ENCODE measurements around the gene CD80.

Gene CD80

DNA sequence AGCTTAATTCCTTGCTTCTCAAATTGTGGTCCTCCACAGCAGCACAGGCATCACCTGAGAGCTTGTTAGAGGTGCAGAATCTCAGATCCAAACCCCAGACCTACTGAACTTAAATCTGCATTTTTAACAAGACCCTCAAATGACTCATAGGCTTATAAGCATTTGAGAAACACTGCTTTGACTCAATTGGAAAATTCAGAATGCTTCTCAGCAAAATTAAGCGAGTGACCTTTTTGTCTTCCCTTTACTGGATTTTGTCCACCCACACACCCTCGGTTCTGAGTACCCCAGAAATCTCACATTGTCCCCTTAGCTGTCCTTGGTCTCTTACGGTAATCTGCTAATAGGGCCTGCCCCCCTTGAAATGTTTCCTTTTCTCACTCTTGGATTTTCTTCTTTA is 17.9 kb downstream of the CD80 start:
- ChIA-PET POLR2A (interaction anchor here (0.5 to 0.8 kb wide), 3 partner anchors 9 to 78 kb away, joined by 3 read pairs; partner anchors contain the start of gene TMEM39A), CTCF (interaction anchor here (1.0 to 3.4 kb wide), 3 partner anchors 9 to 24 kb away, joined by 3 to 18 read pairs (median 4); partner anchors contain the start of gene CD80)
- TF ChIP-seq, protein P1, sequence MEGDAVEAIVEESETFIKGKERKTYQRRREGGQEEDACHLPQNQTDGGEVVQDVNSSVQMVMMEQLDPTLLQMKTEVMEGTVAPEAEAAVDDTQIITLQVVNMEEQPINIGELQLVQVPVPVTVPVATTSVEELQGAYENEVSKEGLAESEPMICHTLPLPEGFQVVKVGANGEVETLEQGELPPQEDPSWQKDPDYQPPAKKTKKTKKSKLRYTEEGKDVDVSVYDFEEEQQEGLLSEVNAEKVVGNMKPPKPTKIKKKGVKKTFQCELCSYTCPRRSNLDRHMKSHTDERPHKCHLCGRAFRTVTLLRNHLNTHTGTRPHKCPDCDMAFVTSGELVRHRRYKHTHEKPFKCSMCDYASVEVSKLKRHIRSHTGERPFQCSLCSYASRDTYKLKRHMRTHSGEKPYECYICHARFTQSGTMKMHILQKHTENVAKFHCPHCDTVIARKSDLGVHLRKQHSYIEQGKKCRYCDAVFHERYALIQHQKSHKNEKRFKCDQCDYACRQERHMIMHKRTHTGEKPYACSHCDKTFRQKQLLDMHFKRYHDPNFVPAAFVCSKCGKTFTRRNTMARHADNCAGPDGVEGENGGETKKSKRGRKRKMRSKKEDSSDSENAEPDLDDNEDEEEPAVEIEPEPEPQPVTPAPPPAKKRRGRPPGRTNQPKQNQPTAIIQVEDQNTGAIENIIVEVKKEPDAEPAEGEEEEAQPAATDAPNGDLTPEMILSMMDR (IDR thresholded peaks at IDR 0.05; ENCODE audit: control extremely low read depth, extremely low read depth, low read depth, missing control alignments): no peak
- DNase-seq (ENCODE audit: extremely low spot score): no peak

DNA sequence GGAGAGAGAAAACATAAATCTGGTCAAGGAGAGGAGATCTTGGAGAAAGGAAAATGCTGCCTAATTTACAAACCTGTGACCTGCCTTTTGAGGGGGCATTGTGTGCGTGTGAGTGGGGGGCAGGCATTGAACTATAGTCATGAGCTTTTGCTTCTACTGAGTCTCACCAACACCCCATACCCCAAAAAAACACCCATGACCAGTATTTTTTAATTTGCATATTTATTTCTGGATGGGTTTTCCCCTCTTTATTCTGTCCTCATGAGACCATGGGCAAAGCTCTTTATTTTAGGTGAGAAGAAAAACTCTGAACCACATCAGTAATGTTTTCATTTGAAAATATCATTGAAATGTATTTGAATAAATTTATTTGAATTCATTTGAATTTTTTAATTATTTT is 20.6 kb downstream of the CD80 start:
- no peak for DNase-seq (ENCODE audit: extremely low spot score)
- TF ChIP-seq, protein P1 (IDR thresholded peaks at IDR 0.05; ENCODE audit: control extremely low read depth, extremely low read depth, low read depth, missing control alignments): no peak
- CTCF ChIA-PET: interaction anchor here (1.0 to 1.7 kb wide), 5 partner anchors 12 to 36 kb away, joined by 3 to 6 read pairs (median 3); no protein-coding TSS in a partner anchor
- POLR2A ChIA-PET: interaction anchor here (0.7 kb wide), 2 partner anchors 8 to 81 kb away, joined by 3 read pairs; no protein-coding TSS in a partner anchor

DNA sequence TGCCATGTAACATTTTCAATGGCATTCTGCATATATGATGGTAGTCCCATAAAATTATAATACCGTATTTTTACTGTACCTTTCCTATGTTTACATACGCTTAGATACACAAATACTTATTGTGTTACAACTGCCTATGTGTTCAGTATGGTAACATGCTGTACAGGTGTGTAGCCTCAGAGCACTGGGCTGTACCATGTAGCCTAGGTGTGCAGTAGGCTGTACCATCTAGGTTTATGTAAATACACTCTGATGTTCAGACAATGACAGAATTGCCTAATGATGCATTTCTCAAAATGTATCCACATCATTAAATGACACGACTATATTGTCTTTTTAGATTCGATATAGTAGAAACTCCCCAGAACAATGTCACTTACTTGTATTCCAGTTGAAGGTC is 22.7 kb downstream of the CD80 start:
- ChIA-PET CTCF (interaction anchor here (1.2 to 1.5 kb wide), 2 partner anchors 22 to 23 kb away, joined by 4 read pairs; partner anchors contain the start of gene CD80), POLR2A (no interaction called here)
- DNase-seq (ENCODE audit: extremely low spot score): no peak
- TF ChIP-seq, protein P1 (IDR thresholded peaks at IDR 0.05; ENCODE audit: control extremely low read depth, extremely low read depth, low read depth, missing control alignments): no peak

DNA sequence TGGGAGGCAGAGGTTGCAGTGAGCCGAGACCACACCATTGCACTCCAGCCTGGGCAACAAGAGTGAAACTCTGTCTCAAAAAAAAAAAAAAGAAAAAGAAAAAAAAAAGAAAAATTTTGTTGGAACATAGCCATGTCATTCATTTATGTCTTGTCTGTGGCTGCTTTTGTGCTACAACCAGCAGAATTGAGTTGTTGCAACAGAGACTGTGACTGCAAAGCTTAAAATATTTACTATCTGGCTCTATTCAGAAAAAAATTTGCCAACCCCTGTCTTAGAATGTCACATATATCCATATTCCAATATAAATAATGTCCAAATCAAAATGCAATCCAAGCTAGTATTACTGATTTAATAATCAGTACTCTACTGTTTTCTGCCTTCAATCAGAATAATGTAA is 25.1 kb downstream of the CD80 start:
- ChIA-PET POLR2A (no interaction called here), CTCF (interaction anchor here (1.1 kb wide), 1 partner anchor 108 kb away, joined by 3 read pairs; no protein-coding TSS in a partner anchor)
- TF ChIP-seq, protein P1 (IDR thresholded peaks at IDR 0.05; ENCODE audit: control extremely low read depth, extremely low read depth, low read depth, missing control alignments): no peak
- DNase-seq (ENCODE audit: extremely low spot score): no peak

DNA sequence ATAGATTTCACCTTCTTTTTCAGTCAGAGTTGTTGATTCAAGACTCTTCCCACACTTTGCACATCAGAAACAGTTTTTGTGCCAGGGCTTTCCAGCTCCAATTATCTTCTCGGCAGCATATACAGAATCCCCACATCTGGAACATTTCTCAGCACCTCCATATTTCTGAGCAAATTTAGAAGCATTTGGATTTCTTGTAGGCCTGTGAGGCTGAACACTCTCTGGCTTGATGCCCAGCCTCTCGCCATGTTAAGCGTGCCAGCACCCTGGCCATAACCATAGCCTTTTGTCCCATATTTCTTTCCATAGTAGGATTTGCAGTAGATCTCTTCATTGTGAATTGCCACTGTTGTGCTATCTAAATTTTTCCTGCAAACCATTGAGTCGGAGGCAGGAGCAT is 28.3 kb downstream of the CD80 start:
- no peak for DNase-seq (ENCODE audit: extremely low spot score)
- TF ChIP-seq, protein P1 (IDR thresholded peaks at IDR 0.05; ENCODE audit: control extremely low read depth, extremely low read depth, low read depth, missing control alignments): no peak
- ChIA-PET CTCF (interaction anchor here (0.7 to 2.0 kb wide), 3 partner anchors 9 to 150 kb away, joined by 3 to 5 read pairs (median 4); no protein-coding TSS in a partner anchor), POLR2A (no interaction called here)

DNA sequence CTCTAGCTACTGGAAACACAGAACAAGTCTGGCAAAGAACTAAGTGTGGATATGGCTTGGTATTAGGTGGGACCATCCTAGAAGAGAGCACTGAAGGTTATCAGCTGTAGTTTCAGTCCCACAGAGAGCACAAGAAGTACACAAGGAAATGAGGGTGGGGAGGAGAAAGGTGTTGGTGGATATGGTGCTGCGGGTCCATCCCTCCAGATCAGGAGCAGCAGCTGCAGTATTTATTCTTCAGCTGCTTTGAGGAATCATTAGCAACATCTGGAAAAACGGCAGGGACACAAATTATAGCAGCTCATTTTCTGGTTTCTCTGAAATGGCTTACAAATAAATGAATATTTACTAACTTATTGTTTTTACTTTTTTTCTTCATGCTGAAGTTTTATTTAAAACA is 29.0 kb downstream of the CD80 start:
- TF ChIP-seq, protein P1 (IDR thresholded peaks at IDR 0.05; ENCODE audit: control extremely low read depth, extremely low read depth, low read depth, missing control alignments): no peak
- CTCF ChIA-PET: interaction anchor here (0.7 to 2.0 kb wide), 4 partner anchors 9 to 151 kb away, joined by 3 to 5 read pairs (median 4); no protein-coding TSS in a partner anchor
- POLR2A ChIA-PET: interaction anchor here (0.6 kb wide), 1 partner anchor 9 kb away, joined by 3 read pairs; no protein-coding TSS in a partner anchor
- no peak for DNase-seq (ENCODE audit: extremely low spot score)

All from GM10248 (cell line).